Lower leg skin (tissue), 3 donors: ENCODE data around the gene ZNF837.

ENCODE experiments used
- POLR2A ChIP-seq, 2 donors: fragments of 450-650 bp; IDR thresholded peaks; one replicate each; pipeline ENCODE4 v1.6.1; 2016 to 2017; ENCODE audit warnings: antibody characterized with exemption in 2 of 2, mild to moderate bottlenecking in 1 of 2, moderate library complexity in 1 of 2
- TF ChIP-seq, protein P1 (sequence below), 3 donors: fragments of 450-650 bp; IDR thresholded peaks; one replicate each; pipeline ENCODE4 v1.5.1; 2016; ENCODE audit warnings: antibody characterized with exemption in 3 of 3, mild to moderate bottlenecking in 3 of 3, moderate library complexity in 2 of 3

DNA sequence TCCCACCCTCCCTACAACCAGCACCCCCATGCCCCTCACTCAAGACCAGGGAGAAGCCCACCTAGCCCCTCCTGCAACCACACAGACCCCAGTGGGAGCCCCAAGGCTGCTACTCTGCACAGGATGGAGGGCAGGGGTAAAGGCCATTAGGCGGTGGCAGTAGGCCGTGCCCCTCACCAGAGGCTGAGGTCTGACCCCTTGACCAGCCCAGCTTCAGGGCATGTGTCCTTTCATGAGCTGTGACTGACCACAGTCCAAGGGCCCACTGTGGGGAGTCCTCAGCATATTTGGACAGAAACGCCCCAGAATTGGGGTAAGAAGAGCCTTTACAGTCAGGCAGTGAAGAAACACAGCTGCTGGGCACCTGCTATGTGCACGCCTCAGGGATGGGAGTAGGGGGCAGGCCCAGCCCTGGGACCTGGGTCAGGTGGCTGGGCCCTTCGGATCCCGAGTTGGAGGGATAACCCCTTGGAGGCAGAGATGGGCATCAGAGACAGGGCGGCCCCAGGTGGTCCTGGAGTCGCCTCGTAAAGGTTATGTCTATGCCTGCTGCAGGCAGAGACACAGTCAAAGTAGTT, 4.6 kb upstream of the ZNF837 start:
- TF ChIP-seq, protein P1, sequence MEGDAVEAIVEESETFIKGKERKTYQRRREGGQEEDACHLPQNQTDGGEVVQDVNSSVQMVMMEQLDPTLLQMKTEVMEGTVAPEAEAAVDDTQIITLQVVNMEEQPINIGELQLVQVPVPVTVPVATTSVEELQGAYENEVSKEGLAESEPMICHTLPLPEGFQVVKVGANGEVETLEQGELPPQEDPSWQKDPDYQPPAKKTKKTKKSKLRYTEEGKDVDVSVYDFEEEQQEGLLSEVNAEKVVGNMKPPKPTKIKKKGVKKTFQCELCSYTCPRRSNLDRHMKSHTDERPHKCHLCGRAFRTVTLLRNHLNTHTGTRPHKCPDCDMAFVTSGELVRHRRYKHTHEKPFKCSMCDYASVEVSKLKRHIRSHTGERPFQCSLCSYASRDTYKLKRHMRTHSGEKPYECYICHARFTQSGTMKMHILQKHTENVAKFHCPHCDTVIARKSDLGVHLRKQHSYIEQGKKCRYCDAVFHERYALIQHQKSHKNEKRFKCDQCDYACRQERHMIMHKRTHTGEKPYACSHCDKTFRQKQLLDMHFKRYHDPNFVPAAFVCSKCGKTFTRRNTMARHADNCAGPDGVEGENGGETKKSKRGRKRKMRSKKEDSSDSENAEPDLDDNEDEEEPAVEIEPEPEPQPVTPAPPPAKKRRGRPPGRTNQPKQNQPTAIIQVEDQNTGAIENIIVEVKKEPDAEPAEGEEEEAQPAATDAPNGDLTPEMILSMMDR (IDR thresholded peaks at IDR 0.05): no peak
- no peak for TF ChIP-seq POLR2A (IDR thresholded peaks at IDR 0.05)
